ENCODE results near the gene TRAF3IP1.
"Not testable (repeated sequence)": the region's sequence is repeated elsewhere in the genome, so short reads cannot be mapped to it uniquely, and the experiment has no call there.

TRAF3IP1 gene

GRCh38 chr2:238381341-238382115 lies 61.2 kb downstream of the TRAF3IP1 start:
- no peak for DNase-seq (ENCODE audit: low spot score)

- DNase-seq (ENCODE audit: low spot score): no peak
Measured at GRCh38 chr2:238382381-238382781, 62.1 kb downstream of the TRAF3IP1 start.

- no peak for DNase-seq (ENCODE audit: low spot score)
Measured at GRCh38 chr2:238383135-238383534, 62.8 kb downstream of the TRAF3IP1 start.

- DNase-seq (ENCODE audit: low spot score): no peak
Measured at GRCh38 chr2:238383743-238384380, 63.5 kb downstream of the TRAF3IP1 start.

GRCh38 chr2:238387332-238387731 lies 67.0 kb downstream of the TRAF3IP1 start:
- DNase-seq (ENCODE audit: low spot score): no peak

GRCh38 chr2:238388794-238389193 lies 68.5 kb downstream of the TRAF3IP1 start:
- no peak for DNase-seq (ENCODE audit: low spot score)

- no peak for DNase-seq (ENCODE audit: low spot score)
Measured at GRCh38 chr2:238389988-238390589, 69.8 kb downstream of the TRAF3IP1 start.

GRCh38 chr2:238391042-238391689 lies 70.8 kb downstream of the TRAF3IP1 start:
- no peak for DNase-seq (ENCODE audit: low spot score)

- DNase-seq (ENCODE audit: low spot score): no peak
Measured at GRCh38 chr2:238396663-238397062, 76.3 kb downstream of the TRAF3IP1 start.

- DNase-seq (ENCODE audit: low spot score): no peak
Measured at GRCh38 chr2:238397356-238397755, 77.0 kb downstream of the TRAF3IP1 start.

- no peak for DNase-seq (ENCODE audit: low spot score)
Measured at GRCh38 chr2:238398577-238398976, 78.3 kb downstream of the TRAF3IP1 start.

- DNase-seq (ENCODE audit: low spot score): no peak
Measured at GRCh38 chr2:238399094-238399493, 78.8 kb downstream of the TRAF3IP1 start.

- DNase-seq (ENCODE audit: low spot score): no peak
Measured at GRCh38 chr2:238401551-238401950, 81.2 kb downstream of the TRAF3IP1 start.

- no peak for DNase-seq (ENCODE audit: low spot score)
Measured at GRCh38 chr2:238403632-238404405, 83.5 kb downstream of the TRAF3IP1 start.

GRCh38 chr2:238404406-238405216 lies 84.3 kb downstream of the TRAF3IP1 start:
- DNase-seq (ENCODE audit: low spot score): no peak

- DNase-seq (ENCODE audit: low spot score): not testable (repeated sequence)
Measured at GRCh38 chr2:238405217-238405555, 84.9 kb downstream of the TRAF3IP1 start.

- no peak for DNase-seq (ENCODE audit: low spot score)
Measured at GRCh38 chr2:238406221-238406997, 86.1 kb downstream of the TRAF3IP1 start.

- no peak for DNase-seq (ENCODE audit: low spot score)
Measured at GRCh38 chr2:238406998-238407285, 86.6 kb downstream of the TRAF3IP1 start.

GRCh38 chr2:238407566-238407965 lies 87.2 kb downstream of the TRAF3IP1 start:
- no peak for DNase-seq (ENCODE audit: low spot score)

GRCh38 chr2:238408615-238409340 lies 88.5 kb downstream of the TRAF3IP1 start:
- DNase-seq (ENCODE audit: low spot score): no peak
